HG02759 (cell line): ENCODE data around the gene TBC1D5.
"Not testable (repeated sequence)": the region's sequence is repeated elsewhere in the genome, so short reads cannot be mapped to it uniquely, and the experiment has no call there.

Source experiments
- ATAC-seq: cut with Tn5 transposase; IDR thresholded peaks from one replicate; pipeline ENCODE4 v1.9.1; 2021; ENCODE audit warnings: mild to moderate bottlenecking, moderate library complexity; ENCODE audit not compliant: unreplicated experiment

TBC1D5 gene

GRCh38 chr3:17742102-17742879 lies at the start of gene TBC1D5:
Gene TBC1D5 (minus strand): TSS chr3:17742631. CDS start chr3:17508570, 234,061 bp downstream.
- ATAC-seq, result peak; percentile 79

GRCh38 chr3:17783426-17783825 lies 41.0 kb upstream of the TBC1D5 start:
- no peak for ATAC-seq

- no peak for ATAC-seq
These were observed 40.3 kb upstream of the TBC1D5 start for GRCh38 chr3:17782751-17783150.

GRCh38 chr3:17780369-17780768 lies 37.9 kb upstream of the TBC1D5 start:
- not testable (repeated sequence) for ATAC-seq

GRCh38 chr3:17779304-17780250 lies 37.1 kb upstream of the TBC1D5 start:
- peak; percentile 55 for ATAC-seq

- not testable (repeated sequence) for ATAC-seq
These were observed 34.9 kb upstream of the TBC1D5 start for GRCh38 chr3:17777326-17777725.

- no peak for ATAC-seq
These were observed 32.6 kb upstream of the TBC1D5 start for GRCh38 chr3:17775073-17775472.

- ATAC-seq, result not testable (repeated sequence)
These were observed 31.9 kb upstream of the TBC1D5 start for GRCh38 chr3:17774180-17774910.

- no peak for ATAC-seq
These were observed 30.1 kb upstream of the TBC1D5 start for GRCh38 chr3:17772556-17772955.

- no peak for ATAC-seq
These were observed 29.0 kb upstream of the TBC1D5 start for GRCh38 chr3:17771177-17772017.

- ATAC-seq, result no peak
These were observed 28.3 kb upstream of the TBC1D5 start for GRCh38 chr3:17770682-17771081.

- ATAC-seq, result peak; percentile 83
These were observed 23.5 kb upstream of the TBC1D5 start for GRCh38 chr3:17765819-17766472.

GRCh38 chr3:17761563-17761962 lies 19.1 kb upstream of the TBC1D5 start:
- ATAC-seq, result no peak

- ATAC-seq, result no peak
These were observed 17.5 kb upstream of the TBC1D5 start for GRCh38 chr3:17759901-17760300.

GRCh38 chr3:17755836-17756235 lies 13.4 kb upstream of the TBC1D5 start:
- ATAC-seq, result peak; percentile 65

GRCh38 chr3:17753632-17753992 lies 11.2 kb upstream of the TBC1D5 start:
- ATAC-seq, result no peak

GRCh38 chr3:17752876-17753631 lies 10.6 kb upstream of the TBC1D5 start:
- ATAC-seq, result no peak

GRCh38 chr3:17752436-17752835 lies 10.0 kb upstream of the TBC1D5 start:
- no peak for ATAC-seq

- peak; percentile 34 for ATAC-seq
These were observed 7.4 kb upstream of the TBC1D5 start for GRCh38 chr3:17749705-17750293.
